ENCODE measurements around the gene PPP2R2C.

Gene PPP2R2C

GRCh38 chr4:6494431-6495295, 22.2 kb upstream of the PPP2R2C start:
- DNase-seq (ENCODE audit: low read depth in 3 of 3), result no peak

GRCh38 chr4:6493658-6494304, 21.4 kb upstream of the PPP2R2C start:
- DNase-seq (ENCODE audit: low read depth in 3 of 3), result no peak

GRCh38 chr4:6492861-6493657, 20.6 kb upstream of the PPP2R2C start:
- no peak for DNase-seq (ENCODE audit: low read depth in 3 of 3)

- DNase-seq (ENCODE audit: low read depth in 3 of 3), result no peak
These were observed 19.7 kb upstream of the PPP2R2C start for GRCh38 chr4:6492027-6492590.

GRCh38 chr4:6491235-6491634, 18.8 kb upstream of the PPP2R2C start:
- DNase-seq (ENCODE audit: low read depth in 3 of 3), result no peak

- no peak for DNase-seq (ENCODE audit: low read depth in 3 of 3)
These were observed 17.5 kb upstream of the PPP2R2C start for GRCh38 chr4:6489927-6490326.

- DNase-seq (ENCODE audit: low read depth in 3 of 3), result no peak
These were observed 15.1 kb upstream of the PPP2R2C start for GRCh38 chr4:6487466-6487865.

- DNase-seq (ENCODE audit: low read depth in 3 of 3), result no peak
These were observed 8.2 kb upstream of the PPP2R2C start for GRCh38 chr4:6480534-6481088.

- no peak for DNase-seq (ENCODE audit: low read depth in 3 of 3)
These were observed 6.3 kb upstream of the PPP2R2C start for GRCh38 chr4:6478546-6479220.

- no peak for DNase-seq (ENCODE audit: low read depth in 3 of 3)
These were observed 4.5 kb upstream of the PPP2R2C start for GRCh38 chr4:6476893-6477292.

GRCh38 chr4:6475492-6476020, 3.1 kb upstream of the PPP2R2C start:
- DNase-seq (ENCODE audit: low read depth in 3 of 3), result no peak

- no peak for DNase-seq (ENCODE audit: low read depth in 3 of 3)
These were observed 2.5 kb upstream of the PPP2R2C start for GRCh38 chr4:6474705-6475457.

- DNase-seq (ENCODE audit: low read depth in 3 of 3), result no peak
These were observed 1.7 kb upstream of the PPP2R2C start for GRCh38 chr4:6474053-6474568.

GRCh38 chr4:6473264-6474052, 1.0 kb upstream of the PPP2R2C start:
- no peak for DNase-seq (ENCODE audit: low read depth in 3 of 3)

GRCh38 chr4:6472008-6472386, 417 bp downstream of the PPP2R2C start:
- DNase-seq (ENCODE audit: low read depth in 3 of 3), result no peak

GRCh38 chr4:6471307-6472007, 957 bp downstream of the PPP2R2C start:
- no peak for DNase-seq (ENCODE audit: low read depth in 3 of 3)

- DNase-seq (ENCODE audit: low read depth in 3 of 3), result no peak
These were observed 1.7 kb downstream of the PPP2R2C start for GRCh38 chr4:6470502-6471306.

All from stimulated activated CD4-positive, alpha-beta T cell treated with anti-CD3 and anti-CD28 coated beads, TNF-alpha, amount 100 ng/mL, for 24 hours (primary cell).